MM.1S (cell line): Measurements from ENCODE around the gene ALPI.

Experiments
- DNase-seq: peaks from one replicate; pipeline ENCODE4 v3.0.0-alpha.2; 2015
- H2AFZ ChIP-seq: fragments of 300-600 bp; sonication (generic); 2 replicates; pipeline ENCODE4 v1.6.0; 2016; ENCODE audit warnings: antibody characterized with exemption, low read length
- H3F3A ChIP-seq: fragments of 300-600 bp; sonication (generic); 2 replicates; pipeline ENCODE4 v1.6.1; 2016; ENCODE audit warnings: mild to moderate bottlenecking, antibody characterized with exemption, low read length, moderate library complexity, mixed read lengths; ENCODE audit not compliant: insufficient read depth
- H3K27ac ChIP-seq: fragments of 300-600 bp; sonication (generic); 2 replicates; pipeline ENCODE4 v1.5.1; 2016; ENCODE audit warnings: mild to moderate bottlenecking, low read length
- H3K27me3 ChIP-seq: fragments of 300-600 bp; sonication (generic); replicated peaks from 2 replicates; pipeline ENCODE4 v1.6.0; 2016; ENCODE audit warnings: low read length; ENCODE audit not compliant: insufficient read depth
- H3K36me3 ChIP-seq: fragments of 300-600 bp; sonication (generic); replicated peaks from 2 replicates; pipeline ENCODE4 v1.6.1; 2016; ENCODE audit warnings: mild to moderate bottlenecking, low read length, mixed read lengths; ENCODE audit not compliant: insufficient read depth
- H3K4me1 ChIP-seq: fragments of 300-600 bp; sonication (generic); 2 replicates; pipeline ENCODE4 v1.6.1; 2016; ENCODE audit warnings: low read length, mixed read lengths
- H3K4me2 ChIP-seq: fragments of 300-600 bp; sonication (generic); 2 replicates; pipeline ENCODE4 v1.6.0; 2016; ENCODE audit warnings: low read depth, low read length
- H3K4me3 ChIP-seq: fragments of 300-600 bp; sonication (generic); 2 replicates; pipeline ENCODE4 v1.5.1; 2016; ENCODE audit warnings: low read length, mixed read lengths
- H3K79me2 ChIP-seq: fragments of 300-600 bp; sonication (generic); 2 replicates; pipeline ENCODE4 v1.6.1; 2016; ENCODE audit warnings: mixed run types, low read length, mixed read lengths
- H3K9ac ChIP-seq: fragments of 300-600 bp; sonication (generic); 2 replicates; pipeline ENCODE4 v1.6.1; 2016; ENCODE audit warnings: low read length, mixed read lengths
- H3K9me2 ChIP-seq: fragments of 300-600 bp; sonication (generic); replicated peaks from 2 replicates; pipeline ENCODE4 v1.6.1; 2016; ENCODE audit warnings: mild to moderate bottlenecking, low read length, mixed read lengths; ENCODE audit not compliant: insufficient read depth
- H3K9me3 ChIP-seq: fragments of 300-600 bp; sonication (generic); replicated peaks from 2 replicates; pipeline ENCODE4 v1.6.1; 2016; ENCODE audit warnings: mild to moderate bottlenecking, low read length, mixed read lengths; ENCODE audit not compliant: insufficient read depth
- H4K20me1 ChIP-seq: fragments of 300-600 bp; sonication (generic); 2 replicates; pipeline ENCODE4 v1.6.1; 2016; ENCODE audit warnings: mild to moderate bottlenecking, low read length, moderate library complexity, mixed read lengths; ENCODE audit not compliant: insufficient read depth
- EZH2 ChIP-seq: fragments of 300-600 bp; sonication (generic); optimal IDR thresholded peaks from 2 replicates; pipeline ENCODE3; 2017; ENCODE audit warnings: low read depth, mild to moderate bottlenecking, antibody characterized with exemption, low read length, mixed read lengths
- EZH2phosphoT487 ChIP-seq: fragments of 300-600 bp; sonication (generic); IDR thresholded peaks from 2 replicates; pipeline ENCODE4 v1.6.1; 2018; ENCODE audit warnings: antibody characterized with exemption, low read length
- TF ChIP-seq, protein P1 (sequence below): fragments of 300-600 bp; sonication (generic); IDR thresholded peaks from 2 replicates; pipeline ENCODE4 v1.5.1; 2016; ENCODE audit warnings: antibody characterized with exemption, low read length, mixed read lengths

ALPI gene

DNA sequence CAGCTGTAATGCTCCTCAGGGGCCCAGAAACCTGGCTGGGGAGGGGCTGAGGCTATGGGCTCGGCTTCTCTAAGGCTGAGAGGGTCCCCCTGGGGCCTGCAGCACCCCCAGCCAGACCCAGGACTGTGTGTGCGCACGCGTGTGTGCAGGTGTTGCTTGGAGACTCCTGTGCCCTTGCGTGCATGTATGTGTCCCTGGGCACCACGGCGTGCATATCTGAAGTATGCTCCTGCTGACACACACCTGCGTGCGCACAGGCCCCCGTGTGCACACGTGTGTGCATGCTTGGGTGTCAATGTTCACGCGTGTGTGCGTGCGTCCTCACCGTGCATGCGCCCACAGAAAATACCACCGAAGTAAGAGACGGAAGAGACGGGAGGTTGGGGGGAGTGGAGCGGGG lies 46.6 kb downstream of the ALPI start:
- Histone ChIP-seq H3K79me2 (no peaks in the 10 kb centered on the region), H3F3A (no peaks in the 10 kb centered on the region), H3K9ac (no peak overlapping the region), H3K27ac (no peak overlapping the region), H3K9me2 (no peaks in the 10 kb centered on the region), H3K4me3 (no peak overlapping the region), H4K20me1 (no peaks in the 10 kb centered on the region), H3K36me3 (no peaks in the 10 kb centered on the region), H2AFZ (no peak overlapping the region), H3K4me1 (no peaks in the 10 kb centered on the region), H3K4me2 (no peak overlapping the region), H3K9me3 (no peaks in the 10 kb centered on the region), H3K27me3 (peaks cover 38% of the 10 kb centered on the region)
- TF ChIP-seq EZH2 (no peak), EZH2phosphoT487 (no peak)
- TF ChIP-seq, protein P1, sequence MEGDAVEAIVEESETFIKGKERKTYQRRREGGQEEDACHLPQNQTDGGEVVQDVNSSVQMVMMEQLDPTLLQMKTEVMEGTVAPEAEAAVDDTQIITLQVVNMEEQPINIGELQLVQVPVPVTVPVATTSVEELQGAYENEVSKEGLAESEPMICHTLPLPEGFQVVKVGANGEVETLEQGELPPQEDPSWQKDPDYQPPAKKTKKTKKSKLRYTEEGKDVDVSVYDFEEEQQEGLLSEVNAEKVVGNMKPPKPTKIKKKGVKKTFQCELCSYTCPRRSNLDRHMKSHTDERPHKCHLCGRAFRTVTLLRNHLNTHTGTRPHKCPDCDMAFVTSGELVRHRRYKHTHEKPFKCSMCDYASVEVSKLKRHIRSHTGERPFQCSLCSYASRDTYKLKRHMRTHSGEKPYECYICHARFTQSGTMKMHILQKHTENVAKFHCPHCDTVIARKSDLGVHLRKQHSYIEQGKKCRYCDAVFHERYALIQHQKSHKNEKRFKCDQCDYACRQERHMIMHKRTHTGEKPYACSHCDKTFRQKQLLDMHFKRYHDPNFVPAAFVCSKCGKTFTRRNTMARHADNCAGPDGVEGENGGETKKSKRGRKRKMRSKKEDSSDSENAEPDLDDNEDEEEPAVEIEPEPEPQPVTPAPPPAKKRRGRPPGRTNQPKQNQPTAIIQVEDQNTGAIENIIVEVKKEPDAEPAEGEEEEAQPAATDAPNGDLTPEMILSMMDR: no peak
- no peak for DNase-seq

- Histone ChIP-seq H3K4me1 (no peaks in the 10 kb centered on the region), H3K9me2 (no peaks in the 10 kb centered on the region), H3K4me3 (no peak overlapping the region), H2AFZ (no peak overlapping the region), H3K9me3 (no peaks in the 10 kb centered on the region), H3K9ac (no peak overlapping the region), H3K27ac (no peak overlapping the region), H3K27me3 (peaks cover 38% of the 10 kb centered on the region), H3K79me2 (no peaks in the 10 kb centered on the region), H3K36me3 (no peaks in the 10 kb centered on the region), H3K4me2 (no peak overlapping the region; the same call in 1 of the 2 replicates), H3F3A (no peaks in the 10 kb centered on the region), H4K20me1 (no peaks in the 10 kb centered on the region)
- DNase-seq: no peak
- TF ChIP-seq, protein P1: no peak
- no peak for TF ChIP-seq EZH2phosphoT487
- TF ChIP-seq EZH2: no peak
These were observed 47.2 kb downstream of the ALPI start for GRCh38 chr2:232502911-232503808.

- H3K9ac ChIP-seq: no peak overlapping the region
- H3K4me3 ChIP-seq: no peak overlapping the region
- H3K9me3 ChIP-seq: no peaks in the 10 kb centered on the region
- no peak overlapping the region for H2AFZ ChIP-seq
- H4K20me1 ChIP-seq: no peaks in the 10 kb centered on the region
- H3K4me2 ChIP-seq: no peak overlapping the region
- no peaks in the 10 kb centered on the region for H3K36me3 ChIP-seq
- no peaks in the 10 kb centered on the region for H3F3A ChIP-seq
- H3K27ac ChIP-seq: no peak overlapping the region
- no peaks in the 10 kb centered on the region for H3K9me2 ChIP-seq
- TF ChIP-seq EZH2 (no peak), EZH2phosphoT487 (no peak)
- TF ChIP-seq, protein P1: no peak
- DNase-seq: no peak
- H3K4me1 ChIP-seq: no peaks in the 10 kb centered on the region
- H3K27me3 ChIP-seq: peaks cover 43% of the 10 kb centered on the region
- H3K79me2 ChIP-seq: no peaks in the 10 kb centered on the region
These were observed 47.9 kb downstream of the ALPI start for GRCh38 chr2:232503809-232504323.
